SU-DHL-6 (cell line): Measurements from ENCODE around the gene SGPL1.

Experiments used
- H2AFZ ChIP-seq: fragments of 200-600 bp; sonication (generic); 2 replicates; pipeline ENCODE4 v1.6.1; 2014; ENCODE audit warnings: low read depth, mild to moderate bottlenecking, moderate library complexity, mixed read lengths, antibody characterized with exemption, low read length; ENCODE audit not compliant: severe bottlenecking
- H3F3A ChIP-seq: fragments of 200-600 bp; shearing (Covaris generic); 2 replicates; pipeline ENCODE4 v1.6.0; 2016; ENCODE audit warnings: antibody characterized with exemption, mild to moderate bottlenecking; ENCODE audit not compliant: insufficient read depth
- H3K27ac ChIP-seq: fragments of 200-600 bp; sonication (generic); 2 replicates; pipeline ENCODE4 v1.5.1; 2016; ENCODE audit warnings: low read depth, mild to moderate bottlenecking, low read length, moderate library complexity, mixed read lengths
- H3K27me3 ChIP-seq: fragments of 200-600 bp; sonication (generic), shearing (Covaris generic); 2 replicates; pipeline ENCODE4 v1.6.0; 2014; ENCODE audit warnings: mild to moderate bottlenecking, low read length
- H3K36me3 ChIP-seq: fragments of 200-600 bp; sonication (generic); 2 replicates; pipeline ENCODE4 v1.6.1; 2014; ENCODE audit warnings: mild to moderate bottlenecking, low read length, mixed read lengths
- H3K4me2 ChIP-seq: fragments of 300-600, 200-600 bp; shearing (Covaris generic), sonication (generic); 2 replicates; pipeline ENCODE4 v1.6.0; 2014; ENCODE audit warnings: low read length, low read depth, mild to moderate bottlenecking; ENCODE audit not compliant: poor library complexity, severe bottlenecking
- H3K4me3 ChIP-seq: fragments of 200-600 bp; sonication (generic); 2 replicates; pipeline ENCODE4 v1.5.1; 2014; ENCODE audit warnings: antibody characterized with exemption, low read length, mild to moderate bottlenecking, mixed read lengths; ENCODE audit not compliant: insufficient read depth, poor library complexity, severe bottlenecking
- H3K79me2 ChIP-seq: fragments of 200-600 bp; sonication (generic); 2 replicates; pipeline ENCODE4 v1.6.1; 2014; ENCODE audit warnings: mild to moderate bottlenecking, low read length, moderate library complexity; ENCODE audit not compliant: insufficient read depth
- H3K9ac ChIP-seq: fragments of 200-600 bp; sonication (generic); 2 replicates; pipeline ENCODE4 v1.7.0; 2014; ENCODE audit warnings: mild to moderate bottlenecking, low read length
- H3K9me2 ChIP-seq: fragments of 200-600 bp; sonication (generic); replicated peaks from 2 replicates; pipeline ENCODE4 v1.6.1; 2014; ENCODE audit warnings: low read length; ENCODE audit not compliant: insufficient read depth
- H3K9me3 ChIP-seq: fragments of 200-600 bp; sonication (generic); 2 replicates; pipeline ENCODE4 v1.6.1; 2014; ENCODE audit warnings: low read length, mixed read lengths; ENCODE audit not compliant: insufficient read depth
- H4K20me1 ChIP-seq: fragments of 200-600 bp; sonication (generic); 2 replicates; pipeline ENCODE4 v1.6.1; 2014; ENCODE audit warnings: low read depth, mild to moderate bottlenecking, antibody characterized with exemption, low read length, moderate library complexity, mixed read lengths
- CTCF ChIP-seq: fragments of 200-600 bp; sonication (generic); IDR thresholded peaks from one replicate; pipeline ENCODE4 v1.5.1; 2017; ENCODE audit warnings: antibody characterized with exemption, mild to moderate bottlenecking, low read length, moderate library complexity; ENCODE audit not compliant: insufficient read depth, poor library complexity, severe bottlenecking
- EZH2phosphoT487 ChIP-seq: fragments of 200-600 bp; sonication (generic), shearing (Covaris generic); conservative IDR thresholded peaks from 2 replicates; pipeline ENCODE4 v1.6.1; 2018; ENCODE audit warnings: mild to moderate bottlenecking, antibody characterized with exemption, low read length, moderate library complexity, mixed read lengths

SGPL1 gene

GRCh38 chr10:70782086-70782745 lies 33.5 kb upstream of the SGPL1 start:
- no peak overlapping the region for H3K27ac ChIP-seq

GRCh38 chr10:70782746-70783680 lies 32.7 kb upstream of the SGPL1 start:
- H3K79me2 ChIP-seq = no peaks in the 10 kb centered on the region
- H3K4me3 ChIP-seq = no peak overlapping the region
- no peak overlapping the region for H3K27ac ChIP-seq
- no peaks in the 10 kb centered on the region for H4K20me1 ChIP-seq
- no peaks in the 10 kb centered on the region for H3K9me3 ChIP-seq
- no peak overlapping the region for H3K4me2 ChIP-seq
- H3F3A ChIP-seq = no peaks in the 10 kb centered on the region
- H3K27me3 ChIP-seq = no peaks in the 10 kb centered on the region
- H3K9ac ChIP-seq = no peak overlapping the region
- H3K9me2 ChIP-seq = no peaks in the 10 kb centered on the region
- no peak for TF ChIP-seq EZH2phosphoT487
- TF ChIP-seq CTCF = no peak
- H2AFZ ChIP-seq = no peak overlapping the region
- H3K36me3 ChIP-seq = no peaks in the 10 kb centered on the region

More at GRCh38 chr10:70782086-70782745, 33.5 kb upstream of the SGPL1 start:
- Histone ChIP-seq H3K9me2 (no peaks in the 10 kb centered on the region), H3K9me3 (no peaks in the 10 kb centered on the region), H3F3A (no peaks in the 10 kb centered on the region), H4K20me1 (no peaks in the 10 kb centered on the region), H3K4me2 (no peak overlapping the region), H3K4me3 (no peak overlapping the region), H3K36me3 (no peaks in the 10 kb centered on the region), H3K79me2 (no peaks in the 10 kb centered on the region), H3K27me3 (no peaks in the 10 kb centered on the region), H2AFZ (no peak overlapping the region), H3K9ac (no peak overlapping the region)
- TF ChIP-seq EZH2phosphoT487 (no peak), CTCF (no peak)

- Histone ChIP-seq H3K9me3 (no peaks in the 10 kb centered on the region), H2AFZ (no peak overlapping the region), H3K4me3 (no peak overlapping the region), H3K9me2 (no peaks in the 10 kb centered on the region), H3K4me2 (no peak overlapping the region), H3K9ac (no peak overlapping the region), H4K20me1 (no peaks in the 10 kb centered on the region), H3F3A (no peaks in the 10 kb centered on the region), H3K27ac (no peak overlapping the region), H3K79me2 (no peaks in the 10 kb centered on the region), H3K27me3 (no peaks in the 10 kb centered on the region), H3K36me3 (no peaks in the 10 kb centered on the region)
- no peak for TF ChIP-seq CTCF
- TF ChIP-seq EZH2phosphoT487 = no peak
These were observed 31.7 kb upstream of the SGPL1 start for GRCh38 chr10:70784016-70784415.
